Hematopoietic multipotent progenitor cell treated with erythropoietin and hydrocortisone succinate and interleukin-3 and kit ligand, for 15 days (in vitro differentiated cells): ENCODE measurements around the gene PDE6A.
"Not testable (repeated sequence)": the region's sequence is repeated elsewhere in the genome, so short reads cannot be mapped to it uniquely, and the experiment has no call there.

Experiments used
- DNase-seq: peaks from one replicate; pipeline ENCODE4 v3.0.0-alpha.2; 2015; ENCODE audit warnings: low spot score

PDE6A gene

GRCh38 chr5:149951138-149951749 is 6.7 kb upstream of the PDE6A start:
- DNase-seq: no peak

GRCh38 chr5:149948993-149949392 is 4.4 kb upstream of the PDE6A start:
- DNase-seq: no peak

- DNase-seq: no peak
Measured at GRCh38 chr5:149946118-149946517, 1.5 kb upstream of the PDE6A start.

GRCh38 chr5:149943177-149943949 is 1.2 kb downstream of the PDE6A start:
- not testable (repeated sequence) for DNase-seq

GRCh38 chr5:149942741-149943169 is 1.8 kb downstream of the PDE6A start:
- not testable (repeated sequence) for DNase-seq

- DNase-seq: no peak
Measured at GRCh38 chr5:149942199-149942598, 2.4 kb downstream of the PDE6A start.

- no peak for DNase-seq
Measured at GRCh38 chr5:149941795-149942194, 2.8 kb downstream of the PDE6A start.

- DNase-seq: no peak
Measured at GRCh38 chr5:149940941-149941644, 3.5 kb downstream of the PDE6A start.

GRCh38 chr5:149940077-149940574 is 4.5 kb downstream of the PDE6A start:
- peak; percentile 77 for DNase-seq

- DNase-seq: no peak
Measured at GRCh38 chr5:149939546-149939945, 5.0 kb downstream of the PDE6A start.

GRCh38 chr5:149938791-149939358 is 5.7 kb downstream of the PDE6A start:
- DNase-seq: peak; percentile 45

- DNase-seq: no peak
Measured at GRCh38 chr5:149938279-149938678, 6.3 kb downstream of the PDE6A start.

GRCh38 chr5:149937610-149938009 is 7.0 kb downstream of the PDE6A start:
- DNase-seq: no peak

GRCh38 chr5:149936700-149937091 is 7.9 kb downstream of the PDE6A start:
- DNase-seq: no peak

GRCh38 chr5:149936044-149936699 is 8.4 kb downstream of the PDE6A start:
- no peak for DNase-seq

- no peak for DNase-seq
Measured at GRCh38 chr5:149935431-149935901, 9.1 kb downstream of the PDE6A start.

- peak; percentile 34 for DNase-seq
Measured at GRCh38 chr5:149932445-149933350, 11.9 kb downstream of the PDE6A start.

- no peak for DNase-seq
Measured at GRCh38 chr5:149931992-149932436, 12.6 kb downstream of the PDE6A start.

GRCh38 chr5:149930749-149931574 is 13.6 kb downstream of the PDE6A start:
- DNase-seq: peak; percentile 84
